ENCODE data around the gene NOD1. TPM values are rescaled to one million over a fixed set of nuclear protein-coding genes. Genes with fewer than 3 reads are reported as not detected.

Gene NOD1
- total and polyA plus RNA-seq, 8 donors: 2.3 to 18.3 (median 5.5) TPM

GRCh38 chr7:30433506-30433905 lies 45.1 kb downstream of the NOD1 start:
- WGBS, 5 donors: 51 to 70% (median 56%) methylated on average over 1 of the region's 1 CpG
- Histone ChIP-seq H3K27ac (peak overlapping the region in 4 of 5 donors; percentile 64 to 79 (median 70)), H3K27me3 (no peaks in the 10 kb centered on the region), H3K4me1 (peaks cover 27 to 70% (median 55%) of the 10 kb centered on the region in 4 donors), H3K9me3 (no peaks in the 10 kb centered on the region), H3K4me3 (no peak overlapping the region), H3K36me3 (peaks cover 17 to 56% (median 50%) of the 10 kb centered on the region in 4 donors)
- DNase-seq: no peak
- intact Hi-C loops (cut with DNase I; ENCODE audit: low total_unique reads): no loop called here
- TF ChIP-seq POLR2AphosphoS5 (IDR thresholded peaks at IDR 0.05): no peak
- no peak for TF ChIP-seq CTCF (IDR thresholded peaks at IDR 0.05)
- no peak for TF ChIP-seq EP300 (IDR thresholded peaks at IDR 0.05)
- no peak for TF ChIP-seq POLR2A (IDR thresholded peaks at IDR 0.05)

- H3K4me3 ChIP-seq: no peak overlapping the region
- H3K9me3 ChIP-seq: no peaks in the 10 kb centered on the region
- DNase-seq: peak; percentile 66 to 71
- 4 to 16% (median 8%) methylated on average over 3 of the region's 3 CpGs for WGBS, 5 donors
- intact Hi-C loops (cut with DNase I; ENCODE audit: low total_unique reads): no loop called here
- peak overlapping the region in 4 of 5 donors; percentile 64 to 79 (median 70) for H3K27ac ChIP-seq
- H3K27me3 ChIP-seq: no peaks in the 10 kb centered on the region
- H3K36me3 ChIP-seq: peaks cover 13 to 54% (median 49%) of the 10 kb centered on the region in 4 donors
- TF ChIP-seq CTCF (IDR thresholded peaks at IDR 0.05) (no peak), POLR2AphosphoS5 (IDR thresholded peaks at IDR 0.05) (peak; percentile 22 to 78 (median 76))
- H3K4me1 ChIP-seq: peaks cover 27 to 71% (median 55%) of the 10 kb centered on the region in 4 donors
Observed at GRCh38 chr7:30433082-30433481, 45.5 kb downstream of the NOD1 start.

GRCh38 chr7:30430777-30431176 lies 47.8 kb downstream of the NOD1 start:
- no peaks in the 10 kb centered on the region for H3K27me3 ChIP-seq
- peak overlapping the region in 4 of 5 donors; percentile 40 to 77 (median 54) for H3K27ac ChIP-seq
- peaks cover 3 to 53% (median 50%) of the 10 kb centered on the region in 4 donors for H3K36me3 ChIP-seq
- no peaks in the 10 kb centered on the region for H3K9me3 ChIP-seq
- TF ChIP-seq POLR2AphosphoS5 (IDR thresholded peaks at IDR 0.05) (no peak), CTCF (IDR thresholded peaks at IDR 0.05) (no peak), EP300 (IDR thresholded peaks at IDR 0.05) (no peak), POLR2A (IDR thresholded peaks at IDR 0.05) (no peak)
- H3K4me1 ChIP-seq: peaks cover 27 to 75% (median 51%) of the 10 kb centered on the region in 4 donors
- peak in 1 of 2 donors; percentile 22 for DNase-seq
- 29 to 60% (median 30%) methylated on average over 1 of the region's 1 CpG for WGBS, 5 donors
- intact Hi-C loops (cut with DNase I; ENCODE audit: low total_unique reads): no loop called here
- no peak overlapping the region for H3K4me3 ChIP-seq

- DNase-seq: peak in 1 of 2 donors; percentile 75
- intact Hi-C loops (cut with DNase I; ENCODE audit: low total_unique reads): no loop called here
- peak overlapping the region in 4 of 5 donors; percentile 40 to 77 (median 54) for H3K27ac ChIP-seq
- H3K36me3 ChIP-seq: peaks cover 5 to 53% (median 50%) of the 10 kb centered on the region in 4 donors
- H3K9me3 ChIP-seq: no peaks in the 10 kb centered on the region
- no peak for TF ChIP-seq EP300 (IDR thresholded peaks at IDR 0.05)
- TF ChIP-seq POLR2AphosphoS5 (IDR thresholded peaks at IDR 0.05): peak in 1 of 3 donors; percentile 18
- no peak for TF ChIP-seq POLR2A (IDR thresholded peaks at IDR 0.05)
- TF ChIP-seq CTCF (IDR thresholded peaks at IDR 0.05): no peak
- H3K4me1 ChIP-seq: peaks cover 27 to 71% (median 51%) of the 10 kb centered on the region in 4 donors
- no peaks in the 10 kb centered on the region for H3K27me3 ChIP-seq
- 48 to 64% (median 51%) methylated on average over 6 to 7 of the region's 7 CpGs for WGBS, 5 donors
- H3K4me3 ChIP-seq: no peak overlapping the region
Observed at GRCh38 chr7:30430276-30430675, 48.3 kb downstream of the NOD1 start.
